Measurements from ENCODE around the gene KRTAP9-1.
"Not testable (repeated sequence)": the region's sequence is repeated elsewhere in the genome, so short reads cannot be mapped to it uniquely, and the experiment has no call there.

KRTAP9-1 gene, protein sequence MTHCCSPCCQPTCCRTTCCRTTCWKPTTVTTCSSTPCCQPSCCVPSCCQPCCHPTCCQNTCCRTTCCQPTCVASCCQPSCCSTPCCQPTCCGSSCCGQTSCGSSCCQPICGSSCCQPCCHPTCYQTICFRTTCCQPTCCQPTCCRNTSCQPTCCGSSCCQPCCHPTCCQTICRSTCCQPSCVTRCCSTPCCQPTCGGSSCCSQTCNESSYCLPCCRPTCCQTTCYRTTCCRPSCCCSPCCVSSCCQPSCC

GRCh38 chr17:41189837-41190318, at the start of gene KRTAP9-1:
KRTAP9-1 (plus strand) TSS chr17:41189887; CDS start chr17:41189887, 0 bp downstream.
- H3K27ac Mint-ChIP-seq; ATAC-seq (replicated peaks); H3K9me3 Mint-ChIP-seq; H3K36me3 Mint-ChIP-seq; H3K4me1 Mint-ChIP-seq; DNase-seq; H3K4me3 Mint-ChIP-seq: not testable (repeated sequence)
- peaks cover 15 to 34% of the 10 kb centered on the region in 2 donors for H3K27me3 Mint-ChIP-seq

DNA sequence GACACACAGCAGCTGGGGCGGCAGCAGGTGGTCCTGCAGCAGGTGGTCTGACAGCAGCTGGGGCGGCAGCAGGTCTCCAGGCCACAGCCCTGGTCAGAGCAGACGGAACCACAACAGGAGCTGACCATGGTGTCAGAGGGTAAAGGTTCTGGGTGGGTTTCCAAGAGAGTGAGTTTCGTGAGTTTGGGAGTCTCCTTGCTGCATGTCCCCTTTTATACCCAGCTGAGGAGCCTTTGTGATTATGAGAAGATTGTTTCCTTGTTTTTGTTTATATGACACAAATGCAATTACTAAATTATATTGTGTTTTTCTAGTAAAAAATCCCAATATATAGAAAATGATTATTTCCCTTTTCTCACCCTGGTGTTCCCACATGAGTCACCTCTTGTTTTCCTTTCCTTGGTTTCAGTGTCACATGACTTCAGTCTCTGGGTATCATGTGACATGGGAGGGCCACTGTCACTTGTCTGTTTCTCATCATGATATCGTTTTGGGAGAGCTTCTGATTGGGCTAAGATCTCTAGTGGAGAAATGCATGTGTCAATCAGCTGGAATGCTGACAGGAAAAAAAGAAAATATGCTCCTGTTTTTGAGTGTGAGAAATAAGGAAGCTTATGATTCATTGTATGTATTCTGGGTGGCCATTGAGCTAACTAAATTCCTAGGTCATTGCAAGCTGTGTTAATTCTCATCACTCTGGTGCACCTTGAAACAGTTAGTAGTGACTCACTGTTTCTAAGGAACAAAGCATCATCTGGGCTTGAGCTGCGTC, 49.1 kb upstream of the KRTAP9-1 start, which contains the start of gene KRTAP4-6:
TSS of gene KRTAP4-6 (minus strand) at position 185 of the 772 bp plus-strand sequence. CDS start at position 128, 57 bp downstream.
- peak in 1 of 2 donors; percentile 54 for ATAC-seq (replicated peaks)

DNA sequence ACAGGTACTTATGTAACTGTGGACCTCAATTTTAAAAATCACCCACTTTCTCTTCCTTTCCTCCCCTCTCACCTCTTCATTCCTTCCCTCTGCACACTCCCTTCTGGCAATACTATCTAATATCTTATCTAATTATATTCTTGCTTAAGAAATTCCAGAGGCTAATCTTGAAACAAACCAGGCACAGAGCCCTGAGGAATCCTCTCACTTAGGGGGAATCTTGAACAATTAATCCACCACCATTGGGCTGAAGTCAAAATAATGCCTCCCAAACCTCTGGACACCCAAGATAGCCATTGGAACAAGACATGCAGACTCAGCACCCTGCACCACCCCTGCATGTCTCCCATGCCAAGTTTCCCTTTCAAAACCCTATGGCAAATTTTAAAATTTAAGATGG, 48.3 kb upstream of the KRTAP9-1 start:
- peaks cover 27 to 43% of the 10 kb centered on the region in 2 donors for H3K9me3 Mint-ChIP-seq
- H3K27me3 Mint-ChIP-seq = peaks cover 0 to 4% of the 10 kb centered on the region in 2 donors
- peaks cover 0 to 8% of the 10 kb centered on the region in 2 donors for H3K4me1 Mint-ChIP-seq
- no peak for DNase-seq
- peaks cover 19 to 52% of the 10 kb centered on the region in 2 donors for H3K36me3 Mint-ChIP-seq
- no peak for ATAC-seq (replicated peaks)
- no peak overlapping the region for H3K4me3 Mint-ChIP-seq
- no peak overlapping the region for H3K27ac Mint-ChIP-seq

More for the DNA sequence above, 49.1 kb upstream of the KRTAP9-1 start, which contains the start of gene KRTAP4-6:
- Mint-ChIP-seq H3K4me1 (peaks cover 0 to 8% of the 10 kb centered on the region in 2 donors), H3K27me3 (peaks cover 0 to 4% of the 10 kb centered on the region in 2 donors), H3K36me3 (peaks cover 19 to 52% of the 10 kb centered on the region in 2 donors), H3K27ac (no peak within 1 kb of the TSS), H3K4me3 (no peak within 1 kb of the TSS), H3K9me3 (peaks cover 28 to 43% of the 10 kb centered on the region in 2 donors)
- no peak for DNase-seq

- Mint-ChIP-seq H3K36me3 (peaks cover 15 to 32% of the 10 kb centered on the region in 2 donors), H3K4me3 (no peak overlapping the region), H3K27ac (no peak overlapping the region)
These were observed 44.8 kb upstream of the KRTAP9-1 start for GRCh38 chr17:41144846-41145245.

GRCh38 chr17:41145261-41145660, 44.4 kb upstream of the KRTAP9-1 start:
- no peak for ATAC-seq (replicated peaks)
- Mint-ChIP-seq H3K27me3 (no peaks in the 10 kb centered on the region), H3K4me3 (no peak overlapping the region), H3K4me1 (peaks cover 6 to 10% of the 10 kb centered on the region in 2 donors), H3K27ac (no peak overlapping the region), H3K36me3 (peaks cover 15 to 31% of the 10 kb centered on the region in 2 donors), H3K9me3 (peaks cover 20 to 25% of the 10 kb centered on the region in 2 donors)
- no peak for DNase-seq

More at GRCh38 chr17:41144846-41145245, 44.8 kb upstream of the KRTAP9-1 start:
- Mint-ChIP-seq H3K4me1 (peaks cover 6 to 10% of the 10 kb centered on the region in 2 donors), H3K27me3 (peaks cover 0 to under 1% of the 10 kb centered on the region in 2 donors), H3K9me3 (peaks cover 20 to 25% of the 10 kb centered on the region in 2 donors)
- no peak for ATAC-seq (replicated peaks)
- no peak for DNase-seq

- DNase-seq (no peak), ATAC-seq (replicated peaks) (no peak)
- Mint-ChIP-seq H3K36me3 (peaks cover 10 to 13% of the 10 kb centered on the region in 2 donors), H3K4me1 (peaks cover 6% of the 10 kb centered on the region in 2 donors), H3K9me3 (peaks cover 13 to 14% of the 10 kb centered on the region in 2 donors), H3K27me3 (no peaks in the 10 kb centered on the region), H3K4me3 (no peak overlapping the region), H3K27ac (no peak overlapping the region)
These were observed 42.0 kb upstream of the KRTAP9-1 start for GRCh38 chr17:41147531-41148204.

DNA sequence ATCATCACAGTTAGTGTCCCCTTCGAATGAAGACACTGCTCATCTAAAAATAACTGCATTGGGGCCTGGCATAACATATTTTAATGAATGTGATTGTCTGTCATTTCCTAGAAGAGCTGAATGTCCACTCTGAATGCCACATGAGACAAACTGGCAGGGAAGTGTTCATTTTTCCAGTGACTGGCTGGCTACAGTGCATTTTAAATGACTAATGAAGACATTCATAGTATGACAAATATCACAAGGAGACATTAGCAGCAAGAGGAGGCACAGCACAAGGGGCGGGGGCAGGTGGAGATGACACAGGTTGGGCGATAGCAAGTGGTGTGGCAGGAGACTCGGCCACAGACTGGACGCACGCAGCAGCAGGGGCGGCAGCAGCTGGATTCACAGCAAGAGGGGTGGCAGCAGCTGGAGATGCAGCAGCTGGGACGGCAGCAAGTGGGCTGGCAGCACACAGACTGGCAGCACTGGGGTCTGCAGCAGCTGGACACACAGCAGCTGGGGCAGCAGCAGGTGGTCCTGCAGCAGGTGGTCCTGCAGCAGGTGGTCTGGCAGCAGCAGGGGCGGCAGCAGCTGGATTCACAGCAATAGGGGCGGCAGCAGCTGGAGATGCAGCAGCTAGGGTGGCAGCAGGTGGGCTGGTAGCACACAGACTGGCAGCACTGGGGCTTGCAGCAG, 40.6 kb upstream of the KRTAP9-1 start:
- not testable (repeated sequence) for H3K27me3 Mint-ChIP-seq; ATAC-seq (replicated peaks); H3K9me3 Mint-ChIP-seq; DNase-seq; H3K36me3 Mint-ChIP-seq; H3K27ac Mint-ChIP-seq; H3K4me3 Mint-ChIP-seq
- H3K4me1 Mint-ChIP-seq = peaks cover 6 to 12% of the 10 kb centered on the region in 2 donors

GRCh38 chr17:41149652-41149985, 40.1 kb upstream of the KRTAP9-1 start, which contains the start of gene KRTAP4-5:
KRTAP4-5 (minus strand) TSS chr17:41149825; CDS start chr17:41149767, 58 bp downstream.
- Mint-ChIP-seq H3K36me3 (peaks cover 0 to 3% of the 10 kb centered on the region in 2 donors), H3K4me3 (no peak within 1 kb of the TSS)
- DNase-seq = no peak

DNA sequence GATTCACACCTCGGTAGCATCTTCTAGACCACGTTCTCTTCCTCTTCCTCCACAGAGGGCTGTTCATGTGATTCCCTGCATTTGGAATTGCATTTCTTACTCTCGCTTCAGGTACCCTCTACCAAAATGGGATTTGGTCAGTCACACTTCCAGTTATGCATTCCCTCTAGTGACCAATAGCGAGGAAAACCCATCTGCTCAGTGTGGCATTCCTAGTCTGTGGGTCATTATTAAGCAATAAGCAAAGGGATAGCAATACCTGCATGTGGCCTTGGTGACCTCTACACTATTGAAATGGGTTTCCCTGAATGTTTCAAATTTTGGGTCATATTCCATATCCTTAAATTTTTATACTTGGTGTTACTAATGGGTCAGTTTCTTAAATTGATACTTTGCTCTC, 39.7 kb upstream of the KRTAP9-1 start:
- no peak for DNase-seq
- ATAC-seq (replicated peaks) = no peak

More at GRCh38 chr17:41149652-41149985, 40.1 kb upstream of the KRTAP9-1 start, which contains the start of gene KRTAP4-5:
- peaks cover 0 to 2% of the 10 kb centered on the region in 2 donors for H3K9me3 Mint-ChIP-seq
- no peak for ATAC-seq (replicated peaks)
- H3K27ac Mint-ChIP-seq = no peak within 1 kb of the TSS
- H3K4me1 Mint-ChIP-seq = peaks cover 6 to 12% of the 10 kb centered on the region in 2 donors
- H3K27me3 Mint-ChIP-seq = no peaks in the 10 kb centered on the region

DNA sequence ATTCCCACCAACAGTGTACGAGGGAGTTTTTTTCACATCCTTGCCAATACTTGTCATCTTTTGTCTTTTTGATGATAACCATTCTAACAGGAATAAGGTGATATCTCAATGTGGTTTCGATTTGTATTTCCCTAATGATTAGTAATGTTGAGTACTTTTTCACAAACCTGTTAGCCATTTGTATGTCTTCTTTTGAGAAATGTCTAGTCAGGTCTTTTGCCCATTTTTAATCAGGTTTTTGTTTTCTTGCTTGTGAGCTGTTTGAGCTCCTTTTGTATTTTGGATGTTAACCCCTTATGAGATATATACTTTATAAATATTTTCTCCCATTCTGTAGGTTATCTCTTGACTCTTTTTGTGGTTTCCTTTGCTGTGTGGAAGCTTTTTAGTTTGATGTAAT, 38.2 kb upstream of the KRTAP9-1 start:
- no peaks in the 10 kb centered on the region for H3K27me3 Mint-ChIP-seq
- no peaks in the 10 kb centered on the region for H3K36me3 Mint-ChIP-seq
- no peak overlapping the region for H3K27ac Mint-ChIP-seq
- peaks cover 0 to 2% of the 10 kb centered on the region in 2 donors for H3K9me3 Mint-ChIP-seq
- ATAC-seq (replicated peaks) (no peak), DNase-seq (no peak)
- H3K4me3 Mint-ChIP-seq = no peak overlapping the region
- peaks cover 6 to 12% of the 10 kb centered on the region in 2 donors for H3K4me1 Mint-ChIP-seq

More for the DNA sequence above, 39.7 kb upstream of the KRTAP9-1 start:
- H3K9me3 Mint-ChIP-seq = peaks cover 0 to 2% of the 10 kb centered on the region in 2 donors
- no peak overlapping the region for H3K27ac Mint-ChIP-seq
- peaks cover 6 to 12% of the 10 kb centered on the region in 2 donors for H3K4me1 Mint-ChIP-seq
- H3K27me3 Mint-ChIP-seq = no peaks in the 10 kb centered on the region
- no peak overlapping the region for H3K4me3 Mint-ChIP-seq
- peaks cover 0 to 2% of the 10 kb centered on the region in 2 donors for H3K36me3 Mint-ChIP-seq

- Mint-ChIP-seq H3K4me1 (peaks cover 4 to 12% of the 10 kb centered on the region in 2 donors), H3K36me3 (no peaks in the 10 kb centered on the region), H3K27me3 (peaks cover 0 to 6% of the 10 kb centered on the region in 2 donors), H3K27ac (no peak overlapping the region), H3K9me3 (no peaks in the 10 kb centered on the region), H3K4me3 (no peak overlapping the region)
- no peak for DNase-seq
- no peak for ATAC-seq (replicated peaks)
These were observed 35.8 kb upstream of the KRTAP9-1 start for GRCh38 chr17:41153856-41154255.

DNA sequence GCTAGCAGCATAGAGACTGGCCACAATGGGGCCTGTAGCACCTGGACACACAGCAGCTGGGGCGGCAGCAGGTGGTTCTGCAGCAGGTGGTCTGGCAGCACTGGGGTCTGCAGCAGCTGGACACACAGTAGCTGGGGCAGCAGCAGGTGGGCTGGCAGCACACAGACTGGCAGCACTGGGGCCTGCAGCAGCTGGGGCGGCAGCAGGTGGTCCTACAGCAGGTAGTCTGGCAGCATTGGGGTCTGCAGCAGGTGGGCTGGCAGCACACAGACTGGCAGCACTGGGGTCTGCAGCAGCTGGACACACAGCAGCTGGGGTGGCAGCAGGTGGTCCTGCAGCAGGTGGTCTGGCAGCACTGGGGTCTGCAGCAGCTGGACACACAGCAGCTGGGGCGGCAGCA, 29.5 kb upstream of the KRTAP9-1 start:
- not testable (repeated sequence) for H3K36me3 Mint-ChIP-seq; H3K9me3 Mint-ChIP-seq; DNase-seq; H3K4me3 Mint-ChIP-seq; H3K27ac Mint-ChIP-seq; ATAC-seq (replicated peaks); H3K27me3 Mint-ChIP-seq
- H3K4me1 Mint-ChIP-seq = peaks cover 7 to 15% of the 10 kb centered on the region in 2 donors

GRCh38 chr17:41160648-41161047, 29.0 kb upstream of the KRTAP9-1 start, which contains the start of gene KRTAP4-4:
KRTAP4-4 (minus strand) TSS chr17:41160748; CDS start chr17:41160691, 57 bp downstream.
- Mint-ChIP-seq H3K27ac (no peak within 1 kb of the TSS), H3K27me3 (peaks cover 0 to 10% of the 10 kb centered on the region in 2 donors), H3K4me3 (no peak within 1 kb of the TSS)

More at GRCh38 chr17:41160648-41161047, 29.0 kb upstream of the KRTAP9-1 start, which contains the start of gene KRTAP4-4:
- Mint-ChIP-seq H3K36me3 (no peaks in the 10 kb centered on the region), H3K4me1 (peaks cover 7 to 15% of the 10 kb centered on the region in 2 donors), H3K9me3 (no peaks in the 10 kb centered on the region)
- DNase-seq (no peak), ATAC-seq (replicated peaks) (no peak)
